HL-60 (cell line): Measurements from ENCODE around the gene RNF220.

Experiments
- DNase-seq, 2 experiments: peaks; one replicate each; pipeline ENCODE4 v3.0.0-alpha.2; 2010 to 2020; ENCODE audit warnings: low read depth in 1 of 2, low spot score in 1 of 2
- H3K27ac ChIP-seq: fragments of 250-450 bp; sonication (Bioruptor Pico); replicated peaks from 2 replicates; pipeline ENCODE4 v1.5.1; 2020; ENCODE audit warnings: mild to moderate bottlenecking, moderate library complexity
- H3K27me3 ChIP-seq: fragments of 250-450 bp; sonication (Bioruptor Pico); 2 replicates; pipeline ENCODE4 v1.5.1; 2021; ENCODE audit warnings: mild to moderate bottlenecking, moderate library complexity; ENCODE audit not compliant: insufficient read depth, poor library complexity, severe bottlenecking
- H3K4me3 ChIP-seq: replicated peaks from 2 replicates; pipeline ENCODE4 v1.5.1; 2011; ENCODE audit warnings: mild to moderate bottlenecking, control low read depth, low read length; ENCODE audit not compliant: insufficient read depth
- CTCF ChIP-seq: IDR thresholded peaks from one replicate; pipeline ENCODE4 v1.5.1; 2011; ENCODE audit warnings: low read length, control low read depth, inconsistent platforms; ENCODE audit not compliant: insufficient read depth
- GABPA ChIP-seq: IDR thresholded peaks from 2 replicates; pipeline ENCODE4 v1.6.1; 2012; ENCODE audit warnings: low read depth
- POLR2AphosphoS5 ChIP-seq: IDR thresholded peaks from 2 replicates; pipeline ENCODE4 v1.6.1; 2012; ENCODE audit warnings: low read depth
- SPI1 ChIP-seq: IDR thresholded peaks from 2 replicates; pipeline ENCODE4 v1.6.1; 2012; ENCODE audit warnings: low read depth, mild to moderate bottlenecking, borderline replicate concordance
- TF ChIP-seq, protein P1 (sequence below): IDR thresholded peaks from 2 replicates; pipeline ENCODE4 v1.6.1; 2012; ENCODE audit warnings: low read depth; ENCODE audit not compliant: insufficient replicate concordance

The RNF220 gene

GRCh38 chr1:44483089-44483874 is 78.2 kb downstream of the RNF220 start:
- H3K4me3 ChIP-seq, result no peak overlapping the region
- no peaks in the 10 kb centered on the region for H3K27me3 ChIP-seq
- H3K27ac ChIP-seq, result no peak overlapping the region
- DNase-seq, result no peak
- TF ChIP-seq GABPA (no peak), CTCF (no peak), SPI1 (no peak), POLR2AphosphoS5 (no peak)
- TF ChIP-seq, protein P1, sequence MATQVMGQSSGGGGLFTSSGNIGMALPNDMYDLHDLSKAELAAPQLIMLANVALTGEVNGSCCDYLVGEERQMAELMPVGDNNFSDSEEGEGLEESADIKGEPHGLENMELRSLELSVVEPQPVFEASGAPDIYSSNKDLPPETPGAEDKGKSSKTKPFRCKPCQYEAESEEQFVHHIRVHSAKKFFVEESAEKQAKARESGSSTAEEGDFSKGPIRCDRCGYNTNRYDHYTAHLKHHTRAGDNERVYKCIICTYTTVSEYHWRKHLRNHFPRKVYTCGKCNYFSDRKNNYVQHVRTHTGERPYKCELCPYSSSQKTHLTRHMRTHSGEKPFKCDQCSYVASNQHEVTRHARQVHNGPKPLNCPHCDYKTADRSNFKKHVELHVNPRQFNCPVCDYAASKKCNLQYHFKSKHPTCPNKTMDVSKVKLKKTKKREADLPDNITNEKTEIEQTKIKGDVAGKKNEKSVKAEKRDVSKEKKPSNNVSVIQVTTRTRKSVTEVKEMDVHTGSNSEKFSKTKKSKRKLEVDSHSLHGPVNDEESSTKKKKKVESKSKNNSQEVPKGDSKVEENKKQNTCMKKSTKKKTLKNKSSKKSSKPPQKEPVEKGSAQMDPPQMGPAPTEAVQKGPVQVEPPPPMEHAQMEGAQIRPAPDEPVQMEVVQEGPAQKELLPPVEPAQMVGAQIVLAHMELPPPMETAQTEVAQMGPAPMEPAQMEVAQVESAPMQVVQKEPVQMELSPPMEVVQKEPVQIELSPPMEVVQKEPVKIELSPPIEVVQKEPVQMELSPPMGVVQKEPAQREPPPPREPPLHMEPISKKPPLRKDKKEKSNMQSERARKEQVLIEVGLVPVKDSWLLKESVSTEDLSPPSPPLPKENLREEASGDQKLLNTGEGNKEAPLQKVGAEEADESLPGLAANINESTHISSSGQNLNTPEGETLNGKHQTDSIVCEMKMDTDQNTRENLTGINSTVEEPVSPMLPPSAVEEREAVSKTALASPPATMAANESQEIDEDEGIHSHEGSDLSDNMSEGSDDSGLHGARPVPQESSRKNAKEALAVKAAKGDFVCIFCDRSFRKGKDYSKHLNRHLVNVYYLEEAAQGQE, result no peak

DNA sequence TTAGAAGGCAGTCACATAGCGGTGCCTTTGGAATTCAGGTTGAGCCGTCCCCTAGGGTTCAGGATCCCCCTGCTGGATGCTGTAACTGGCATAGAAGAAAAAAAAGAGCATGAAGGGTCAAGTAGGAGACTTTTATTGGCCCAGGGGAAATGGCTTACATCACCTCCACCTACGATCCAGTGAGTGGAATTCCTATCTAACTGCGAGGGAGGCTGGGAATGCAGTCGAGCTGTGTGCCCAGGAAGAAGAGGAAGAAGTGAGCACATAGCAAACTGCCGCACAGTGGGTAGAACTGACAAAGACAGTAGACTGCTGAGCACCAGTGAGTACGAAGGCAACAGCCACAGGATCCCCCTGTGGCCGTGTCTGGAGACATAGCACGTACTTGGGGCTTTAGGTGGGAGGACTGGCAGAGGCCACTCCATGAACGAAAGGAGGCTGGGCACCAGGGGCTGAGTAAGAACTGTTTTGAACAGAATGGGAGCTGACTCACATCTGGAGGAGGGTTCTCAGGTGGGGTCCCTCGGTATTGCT is 79.2 kb downstream of the RNF220 start:
- peak in 1 of 2 experiments; percentile 15 for DNase-seq
- TF ChIP-seq SPI1 (no peak), CTCF (no peak), GABPA (no peak), POLR2AphosphoS5 (no peak)
- TF ChIP-seq, protein P1, result no peak
- H3K27ac ChIP-seq, result no peak overlapping the region
- H3K4me3 ChIP-seq, result no peak overlapping the region
- no peaks in the 10 kb centered on the region for H3K27me3 ChIP-seq

DNA sequence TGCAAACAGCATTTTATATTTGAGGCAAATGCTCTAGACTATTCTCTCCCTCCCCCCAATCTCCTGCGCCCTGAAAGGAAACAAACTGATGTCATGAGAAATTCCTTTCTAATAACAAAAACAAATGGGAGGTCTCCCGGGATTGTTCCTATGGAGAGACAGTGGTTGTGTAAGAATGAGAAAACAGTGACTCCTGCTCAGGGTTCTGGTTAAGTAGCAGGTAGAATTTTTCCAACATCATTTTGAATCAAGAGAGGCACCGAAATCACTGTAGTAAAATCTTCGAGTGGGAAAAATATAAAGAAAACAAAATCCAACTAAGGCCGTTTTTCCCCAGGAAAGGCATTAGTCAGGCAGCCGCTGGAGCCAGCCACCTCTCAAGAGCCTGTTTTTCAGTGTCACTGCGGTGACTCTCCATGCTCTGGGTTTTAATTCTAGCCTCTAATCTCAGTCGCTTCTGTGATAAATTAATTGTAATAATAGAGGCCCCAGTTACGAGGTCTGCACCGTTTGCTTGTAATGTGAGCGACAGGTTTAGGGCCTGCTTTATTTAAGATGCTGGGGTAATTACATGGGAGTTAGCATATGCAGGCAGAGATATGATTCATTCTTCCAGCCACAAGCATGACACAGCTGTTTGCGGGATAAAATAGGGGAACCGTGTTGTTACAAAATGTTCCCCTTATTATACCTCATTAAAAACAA is 80.3 kb downstream of the RNF220 start:
- Histone ChIP-seq H3K27me3 (no peaks in the 10 kb centered on the region), H3K4me3 (no peak overlapping the region), H3K27ac (no peak overlapping the region; the same call in 1 of the 2 replicates)
- DNase-seq, result peak; percentile 58 to 87
- TF ChIP-seq, protein P1, result no peak
- TF ChIP-seq GABPA, result no peak
- TF ChIP-seq SPI1, result peak; percentile 87
- no peak for TF ChIP-seq CTCF
- TF ChIP-seq POLR2AphosphoS5, result peak; percentile 79
